ENCODE results near the gene SHROOM4. TPM values are rescaled to one million over a fixed set of nuclear protein-coding genes. Genes with fewer than 3 reads are reported as not detected.
A peak's percentile ranks its signal among the peaks of the same experiment; 100 is the strongest.

SHROOM4 gene
- 15.1 to 15.4 TPM (median 15.4 TPM) in 3 replicates for total RNA-seq

GRCh38 chrX:50813843-50814661, at the start of gene SHROOM4:
Gene SHROOM4, minus strand, starts transcription at chrX:50814194. Its CDS starts 176 bp downstream, at chrX:50814018.
- Mint-ChIP-seq H3K27me3 (ENCODE audit: low read depth) (no peaks in the 10 kb centered on the region), H3K36me3 (no peaks in the 10 kb centered on the region), H3K4me3 (peak within 1 kb of the TSS; percentile 83), H3K9me3 (peaks cover 14% of the 10 kb centered on the region), H3K4me1 (peaks cover 40% of the 10 kb centered on the region), H3K27ac (peak within 1 kb of the TSS; percentile 94)
- peak; percentile 41 to 64 for DNase-seq (ENCODE audit: low spot score in 2 of 2, unreplicated experiment in 2 of 2)
- TF ChIP-seq CTCF (IDR thresholded peaks at IDR 0.05; ENCODE audit: unreplicated experiment), result no peak

DNA sequence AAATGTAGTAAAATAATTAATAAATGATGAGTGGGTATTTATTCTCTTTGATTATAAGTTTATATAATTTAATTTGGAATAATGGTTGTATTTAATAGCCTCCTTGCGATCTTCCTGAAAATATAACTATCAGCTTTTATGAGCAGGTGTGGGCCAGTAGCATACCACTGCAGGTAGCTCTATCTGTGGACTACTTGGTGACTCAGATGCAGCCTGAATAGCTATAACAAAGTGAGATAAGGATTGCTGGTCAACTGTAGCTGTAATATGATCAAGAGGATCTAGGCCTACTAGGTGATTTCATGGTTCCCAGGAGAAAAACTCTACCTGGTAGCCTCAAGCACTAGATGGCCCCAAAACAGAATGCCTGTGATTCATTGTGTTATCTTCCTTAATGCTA, 49.5 kb upstream of the SHROOM4 start:
- H3K36me3 Mint-ChIP-seq, result no peaks in the 10 kb centered on the region
- no peaks in the 10 kb centered on the region for H3K27me3 Mint-ChIP-seq (ENCODE audit: low read depth)
- peaks cover 25% of the 10 kb centered on the region for H3K9me3 Mint-ChIP-seq
- DNase-seq (ENCODE audit: low spot score in 2 of 2, unreplicated experiment in 2 of 2), result no peak
- no peak overlapping the region for H3K27ac Mint-ChIP-seq
- peaks cover 9% of the 10 kb centered on the region for H3K4me1 Mint-ChIP-seq
- no peak overlapping the region for H3K4me3 Mint-ChIP-seq
- TF ChIP-seq CTCF (IDR thresholded peaks at IDR 0.05; ENCODE audit: unreplicated experiment), result no peak

- Mint-ChIP-seq H3K4me1 (peaks cover 6% of the 10 kb centered on the region), H3K27me3 (ENCODE audit: low read depth) (no peaks in the 10 kb centered on the region), H3K9me3 (peaks cover 39% of the 10 kb centered on the region), H3K27ac (no peak overlapping the region), H3K36me3 (no peaks in the 10 kb centered on the region), H3K4me3 (no peak overlapping the region)
- no peak for DNase-seq (ENCODE audit: low spot score in 2 of 2, unreplicated experiment in 2 of 2)
- no peak for TF ChIP-seq CTCF (IDR thresholded peaks at IDR 0.05; ENCODE audit: unreplicated experiment)
Measured at GRCh38 chrX:50860518-50860917, 46.5 kb upstream of the SHROOM4 start.

DNA sequence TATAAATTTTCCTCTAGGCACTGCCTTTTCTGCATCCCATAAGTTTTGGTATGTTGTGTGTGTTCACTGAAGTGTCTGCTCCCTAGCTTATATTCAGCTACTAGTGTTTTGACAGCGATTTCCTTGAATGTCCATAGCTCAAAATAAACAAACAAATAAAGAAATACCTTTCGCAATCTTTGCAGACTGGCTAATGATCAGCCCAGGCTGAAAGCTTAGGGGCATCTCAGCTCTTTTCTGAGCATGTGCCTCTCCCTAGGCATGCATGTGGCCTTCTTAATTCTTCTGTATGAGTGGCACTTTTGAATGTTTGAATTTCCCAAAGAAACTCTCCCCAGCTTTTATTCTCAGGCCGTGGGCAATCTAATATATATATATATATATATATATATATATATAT, 44.6 kb upstream of the SHROOM4 start:
- no peak for TF ChIP-seq CTCF (IDR thresholded peaks at IDR 0.05; ENCODE audit: unreplicated experiment)
- no peak for DNase-seq (ENCODE audit: low spot score in 2 of 2, unreplicated experiment in 2 of 2)

DNA sequence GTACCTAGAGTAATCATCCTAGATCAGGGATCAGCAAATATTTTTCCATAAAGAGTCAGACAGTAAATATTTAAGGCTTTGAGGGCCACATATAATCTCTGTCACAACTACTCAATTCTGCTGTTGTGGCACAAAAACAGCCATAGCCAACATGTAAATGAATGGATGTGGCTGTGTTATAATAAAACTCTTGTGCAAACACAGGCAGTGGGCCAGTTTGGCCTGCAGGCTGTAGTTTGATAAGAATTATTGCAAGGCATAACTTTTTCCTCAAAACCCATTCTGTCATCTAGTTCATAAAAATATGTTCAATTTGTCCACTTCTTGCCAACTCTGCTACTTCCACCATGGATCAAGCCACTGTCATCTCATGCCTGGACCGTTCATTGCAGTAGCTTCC, 39.4 kb upstream of the SHROOM4 start:
- no peaks in the 10 kb centered on the region for H3K27me3 Mint-ChIP-seq (ENCODE audit: low read depth)
- no peak overlapping the region for H3K27ac Mint-ChIP-seq
- no peak for DNase-seq (ENCODE audit: low spot score in 2 of 2, unreplicated experiment in 2 of 2)
- no peaks in the 10 kb centered on the region for H3K36me3 Mint-ChIP-seq
- H3K4me1 Mint-ChIP-seq, result no peaks in the 10 kb centered on the region
- peaks cover 31% of the 10 kb centered on the region for H3K9me3 Mint-ChIP-seq
- TF ChIP-seq CTCF (IDR thresholded peaks at IDR 0.05; ENCODE audit: unreplicated experiment), result no peak
- H3K4me3 Mint-ChIP-seq, result no peak overlapping the region

More for the DNA sequence above, 44.6 kb upstream of the SHROOM4 start:
- no peak overlapping the region for H3K27ac Mint-ChIP-seq
- no peaks in the 10 kb centered on the region for H3K27me3 Mint-ChIP-seq (ENCODE audit: low read depth)
- H3K4me3 Mint-ChIP-seq, result no peak overlapping the region
- peaks cover 36% of the 10 kb centered on the region for H3K9me3 Mint-ChIP-seq
- no peaks in the 10 kb centered on the region for H3K36me3 Mint-ChIP-seq
- H3K4me1 Mint-ChIP-seq, result no peaks in the 10 kb centered on the region

All from mesothelial cell of epicardium (in vitro differentiated cells).